A549 (cell line): Measurements from ENCODE around the gene STAT4.

Source experiments
- BCL3 ChIP-seq: fragments of >200 bp; sonication (Bioruptor Twin); formaldehyde crosslinking; IDR thresholded peaks from 3 replicates; pipeline ENCODE4 v1.6.1; 2016
- ELK1 ChIP-seq: fragments of 150-350 bp; IDR thresholded peaks from 2 replicates; pipeline ENCODE4 v1.6.1; 2014; ENCODE audit warnings: low read depth, mild to moderate bottlenecking, low read length
- EP300 ChIP-seq, 2 experiments: fragments of >200 bp; sonication (Bioruptor Twin); formaldehyde crosslinking; IDR thresholded peaks; 2 replicates in 1 of 2; 3 replicates in 1 of 2; pipeline ENCODE4 v1.6.1; 2016 to 2017
- KDM1A ChIP-seq: fragments of 200-600 bp; sonication (generic); IDR thresholded peaks from 2 replicates; pipeline ENCODE4 v1.6.1; 2016; ENCODE audit warnings: low read depth, mild to moderate bottlenecking
- KDM5A ChIP-seq: fragments of 200-600 bp; sonication (generic); IDR thresholded peaks from 2 replicates; pipeline ENCODE4 v1.6.1; 2016; ENCODE audit warnings: antibody characterized with exemption, mild to moderate bottlenecking
- MAFK ChIP-seq: fragments of 450-650 bp; IDR thresholded peaks from 2 replicates; pipeline ENCODE4 v1.6.1; 2014; ENCODE audit not compliant: partially characterized antibody
- MAZ ChIP-seq: fragments of 150-350 bp; IDR thresholded peaks from 2 replicates; pipeline ENCODE4 v1.6.1; 2014; ENCODE audit warnings: antibody characterized with exemption, low read depth, low read length, borderline replicate concordance
- PHF8 ChIP-seq: fragments of 200-600 bp; sonication (generic); IDR thresholded peaks from 2 replicates; pipeline ENCODE4 v1.6.1; 2016; ENCODE audit warnings: low read depth, mild to moderate bottlenecking, antibody characterized with exemption, moderate library complexity, borderline replicate concordance
- POLR2AphosphoS2 ChIP-seq: conservative IDR thresholded peaks from 2 replicates; pipeline ENCODE4 v1.6.1; 2012; ENCODE audit warnings: low read length, improper control_type of control experiment, inconsistent platforms
- RAD21 ChIP-seq, 2 experiments: fragments of >200 bp in 1 of 2; sonication (Bioruptor Twin) in 1 of 2; formaldehyde crosslinking in 1 of 2; IDR thresholded peaks in 1 of 2; conservative IDR thresholded peaks in 1 of 2; 2 replicates in 1 of 2; 3 replicates in 1 of 2; pipeline ENCODE4 v1.6.1; 2012 to 2018; ENCODE audit warnings: inconsistent platforms in 1 of 2
- TF ChIP-seq, protein P1 (sequence below): fragments of >200 bp; sonication (Bioruptor Twin); formaldehyde crosslinking; IDR thresholded peaks from 3 replicates; pipeline ENCODE4 v1.5.1; 2016
- TF ChIP-seq, protein P2 (sequence below): fragments of 450-650 bp; IDR thresholded peaks from 2 replicates; pipeline ENCODE4 v1.6.1; 2014; ENCODE audit warnings: antibody characterized with exemption

GRCh38 chr2:191167766-191168165, 17.0 kb upstream of the STAT4 start:
- TF ChIP-seq, protein P1, sequence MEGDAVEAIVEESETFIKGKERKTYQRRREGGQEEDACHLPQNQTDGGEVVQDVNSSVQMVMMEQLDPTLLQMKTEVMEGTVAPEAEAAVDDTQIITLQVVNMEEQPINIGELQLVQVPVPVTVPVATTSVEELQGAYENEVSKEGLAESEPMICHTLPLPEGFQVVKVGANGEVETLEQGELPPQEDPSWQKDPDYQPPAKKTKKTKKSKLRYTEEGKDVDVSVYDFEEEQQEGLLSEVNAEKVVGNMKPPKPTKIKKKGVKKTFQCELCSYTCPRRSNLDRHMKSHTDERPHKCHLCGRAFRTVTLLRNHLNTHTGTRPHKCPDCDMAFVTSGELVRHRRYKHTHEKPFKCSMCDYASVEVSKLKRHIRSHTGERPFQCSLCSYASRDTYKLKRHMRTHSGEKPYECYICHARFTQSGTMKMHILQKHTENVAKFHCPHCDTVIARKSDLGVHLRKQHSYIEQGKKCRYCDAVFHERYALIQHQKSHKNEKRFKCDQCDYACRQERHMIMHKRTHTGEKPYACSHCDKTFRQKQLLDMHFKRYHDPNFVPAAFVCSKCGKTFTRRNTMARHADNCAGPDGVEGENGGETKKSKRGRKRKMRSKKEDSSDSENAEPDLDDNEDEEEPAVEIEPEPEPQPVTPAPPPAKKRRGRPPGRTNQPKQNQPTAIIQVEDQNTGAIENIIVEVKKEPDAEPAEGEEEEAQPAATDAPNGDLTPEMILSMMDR, result no peak
- TF ChIP-seq MAZ, result no peak
- no peak for TF ChIP-seq EP300 (IDR thresholded peaks at IDR 0.05)
- TF ChIP-seq POLR2AphosphoS2, result no peak
- TF ChIP-seq, protein P2, sequence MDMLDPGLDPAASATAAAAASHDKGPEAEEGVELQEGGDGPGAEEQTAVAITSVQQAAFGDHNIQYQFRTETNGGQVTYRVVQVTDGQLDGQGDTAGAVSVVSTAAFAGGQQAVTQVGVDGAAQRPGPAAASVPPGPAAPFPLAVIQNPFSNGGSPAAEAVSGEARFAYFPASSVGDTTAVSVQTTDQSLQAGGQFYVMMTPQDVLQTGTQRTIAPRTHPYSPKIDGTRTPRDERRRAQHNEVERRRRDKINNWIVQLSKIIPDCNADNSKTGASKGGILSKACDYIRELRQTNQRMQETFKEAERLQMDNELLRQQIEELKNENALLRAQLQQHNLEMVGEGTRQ, result no peak
- no peak for TF ChIP-seq KDM5A
- no peak for TF ChIP-seq ELK1
- TF ChIP-seq KDM1A, result no peak
- TF ChIP-seq RAD21 (conservative IDR thresholded peaks at IDR 0.05 in 1 of 2, IDR thresholded peaks at IDR 0.05 in 1 of 2), result no peak
- no peak for TF ChIP-seq BCL3
- no peak for TF ChIP-seq PHF8
- TF ChIP-seq MAFK, result no peak
